ENCODE data around the gene NINJ1.

The NINJ1 gene

DNA sequence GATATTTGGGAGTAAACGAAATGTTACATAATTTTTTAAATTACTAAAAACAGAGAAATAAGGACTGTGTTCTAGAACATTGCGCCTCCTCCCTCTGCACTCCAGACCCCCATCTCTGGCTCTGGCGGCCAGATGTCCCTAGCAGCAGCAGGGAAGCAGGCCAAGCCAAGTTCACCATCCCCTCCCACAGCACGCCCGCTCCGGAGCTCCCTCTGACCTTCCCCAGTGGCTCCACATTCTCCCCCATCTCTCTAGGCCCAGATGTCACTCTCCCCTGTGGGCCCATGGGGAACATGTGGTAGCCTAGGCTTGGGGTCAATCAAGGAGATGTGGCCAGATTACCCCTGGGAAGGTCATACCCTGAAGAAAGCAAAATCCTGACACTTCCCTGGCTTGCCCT lies 43.6 kb upstream of the NINJ1 start:
- Histone ChIP-seq H3K27ac (no peak overlapping the region), H3K4me3 (no peak overlapping the region)
- DNase-seq (ENCODE audit: low spot score), result no peak
- TF ChIP-seq, protein P1, sequence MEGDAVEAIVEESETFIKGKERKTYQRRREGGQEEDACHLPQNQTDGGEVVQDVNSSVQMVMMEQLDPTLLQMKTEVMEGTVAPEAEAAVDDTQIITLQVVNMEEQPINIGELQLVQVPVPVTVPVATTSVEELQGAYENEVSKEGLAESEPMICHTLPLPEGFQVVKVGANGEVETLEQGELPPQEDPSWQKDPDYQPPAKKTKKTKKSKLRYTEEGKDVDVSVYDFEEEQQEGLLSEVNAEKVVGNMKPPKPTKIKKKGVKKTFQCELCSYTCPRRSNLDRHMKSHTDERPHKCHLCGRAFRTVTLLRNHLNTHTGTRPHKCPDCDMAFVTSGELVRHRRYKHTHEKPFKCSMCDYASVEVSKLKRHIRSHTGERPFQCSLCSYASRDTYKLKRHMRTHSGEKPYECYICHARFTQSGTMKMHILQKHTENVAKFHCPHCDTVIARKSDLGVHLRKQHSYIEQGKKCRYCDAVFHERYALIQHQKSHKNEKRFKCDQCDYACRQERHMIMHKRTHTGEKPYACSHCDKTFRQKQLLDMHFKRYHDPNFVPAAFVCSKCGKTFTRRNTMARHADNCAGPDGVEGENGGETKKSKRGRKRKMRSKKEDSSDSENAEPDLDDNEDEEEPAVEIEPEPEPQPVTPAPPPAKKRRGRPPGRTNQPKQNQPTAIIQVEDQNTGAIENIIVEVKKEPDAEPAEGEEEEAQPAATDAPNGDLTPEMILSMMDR (IDR thresholded peaks at IDR 0.05), result no peak

DNA sequence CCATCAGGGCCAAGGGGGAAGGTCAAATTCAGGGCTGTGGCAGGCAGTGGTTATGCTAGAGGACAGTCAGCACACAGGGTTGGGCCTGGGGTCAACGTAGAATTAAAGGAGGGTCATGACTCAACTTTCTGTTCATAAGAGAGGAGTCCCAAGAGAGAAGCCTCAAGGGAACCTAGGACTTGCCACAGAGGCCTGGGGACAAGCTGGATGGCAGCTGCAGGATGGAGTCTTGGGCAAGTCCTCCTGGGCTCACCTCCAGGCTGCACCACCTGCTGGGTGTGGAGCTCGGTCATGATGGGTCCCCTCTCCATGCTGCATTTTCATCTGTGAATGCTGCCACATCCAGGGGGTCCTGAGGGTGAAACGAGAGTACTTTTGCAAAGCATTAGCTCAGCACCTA lies 40.9 kb upstream of the NINJ1 start:
- Histone ChIP-seq H3K4me3 (no peak overlapping the region), H3K27ac (no peak overlapping the region)
- no peak for DNase-seq (ENCODE audit: low spot score)
- TF ChIP-seq, protein P1 (IDR thresholded peaks at IDR 0.05), result no peak

DNA sequence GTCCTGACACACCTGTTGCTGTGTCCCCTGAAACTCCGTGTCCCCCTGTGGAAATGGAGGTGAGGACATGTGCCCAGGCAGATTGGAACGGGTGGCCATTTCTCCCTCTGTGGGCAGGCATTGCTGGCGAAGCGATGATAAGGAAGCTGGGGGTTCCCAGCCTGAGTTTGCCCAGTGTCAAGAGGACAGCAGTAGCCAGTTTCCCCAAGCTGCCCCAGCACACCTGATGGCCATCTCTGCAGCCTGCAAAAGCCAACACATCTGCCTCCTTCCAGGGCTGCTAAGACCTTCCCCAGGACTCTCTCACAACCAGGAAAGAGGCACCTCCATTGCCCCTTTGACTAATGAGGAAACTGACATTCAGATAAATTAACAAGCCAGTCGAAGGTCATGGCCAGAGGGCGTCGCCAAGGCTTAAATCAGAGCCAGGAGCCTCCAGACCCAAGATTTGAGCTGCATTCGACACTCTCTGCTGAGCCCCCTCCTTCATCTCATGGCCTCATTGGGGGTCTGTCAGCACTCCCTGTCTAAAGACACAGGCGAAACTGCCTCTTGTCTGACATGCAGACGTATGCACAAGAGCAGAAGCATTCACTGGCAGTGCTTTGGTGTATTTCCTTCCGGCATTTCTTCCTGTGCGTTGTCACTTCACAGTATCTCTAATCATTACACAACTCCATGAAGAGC lies 39.5 kb upstream of the NINJ1 start:
- TF ChIP-seq, protein P1 (IDR thresholded peaks at IDR 0.05), result no peak
- Histone ChIP-seq H3K27ac (no peak overlapping the region), H3K4me3 (no peak overlapping the region)
- DNase-seq (ENCODE audit: low spot score), result no peak

DNA sequence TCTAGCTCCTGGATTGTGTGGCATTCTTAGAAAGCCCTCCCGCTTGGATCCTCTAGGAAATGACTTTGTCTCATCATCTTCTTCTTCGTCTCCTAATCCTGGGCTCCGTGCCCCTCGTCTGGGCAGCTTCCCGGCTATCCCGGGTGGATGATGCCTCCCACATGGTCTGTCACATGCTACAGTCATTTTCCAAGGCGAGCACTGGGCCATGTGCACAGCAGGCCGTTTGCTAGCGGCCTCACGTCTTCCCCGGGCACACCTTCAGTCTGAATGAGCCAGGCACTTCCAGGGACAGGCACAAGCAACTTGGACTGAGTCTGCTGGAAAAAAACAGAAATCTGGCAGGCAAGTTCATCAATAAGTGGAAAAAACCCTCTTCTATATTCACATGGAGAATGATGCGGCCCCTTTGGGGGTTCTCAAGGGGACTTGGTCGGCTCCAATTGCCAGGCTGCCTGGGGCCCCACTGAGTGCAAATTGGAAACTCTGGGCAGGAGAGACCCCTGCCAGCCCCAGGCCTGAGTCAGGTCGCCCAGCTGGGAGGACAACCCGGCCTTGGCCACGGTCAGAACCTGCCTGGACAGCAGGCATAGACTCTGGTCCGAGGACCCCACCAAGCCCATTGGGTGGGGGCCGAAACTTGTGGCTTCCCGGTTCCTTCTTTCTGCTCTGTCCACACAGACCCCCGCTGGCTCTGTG lies 38.8 kb upstream of the NINJ1 start:
- TF ChIP-seq, protein P1 (IDR thresholded peaks at IDR 0.05), result no peak
- Histone ChIP-seq H3K4me3 (no peak overlapping the region), H3K27ac (no peak overlapping the region)

DNA sequence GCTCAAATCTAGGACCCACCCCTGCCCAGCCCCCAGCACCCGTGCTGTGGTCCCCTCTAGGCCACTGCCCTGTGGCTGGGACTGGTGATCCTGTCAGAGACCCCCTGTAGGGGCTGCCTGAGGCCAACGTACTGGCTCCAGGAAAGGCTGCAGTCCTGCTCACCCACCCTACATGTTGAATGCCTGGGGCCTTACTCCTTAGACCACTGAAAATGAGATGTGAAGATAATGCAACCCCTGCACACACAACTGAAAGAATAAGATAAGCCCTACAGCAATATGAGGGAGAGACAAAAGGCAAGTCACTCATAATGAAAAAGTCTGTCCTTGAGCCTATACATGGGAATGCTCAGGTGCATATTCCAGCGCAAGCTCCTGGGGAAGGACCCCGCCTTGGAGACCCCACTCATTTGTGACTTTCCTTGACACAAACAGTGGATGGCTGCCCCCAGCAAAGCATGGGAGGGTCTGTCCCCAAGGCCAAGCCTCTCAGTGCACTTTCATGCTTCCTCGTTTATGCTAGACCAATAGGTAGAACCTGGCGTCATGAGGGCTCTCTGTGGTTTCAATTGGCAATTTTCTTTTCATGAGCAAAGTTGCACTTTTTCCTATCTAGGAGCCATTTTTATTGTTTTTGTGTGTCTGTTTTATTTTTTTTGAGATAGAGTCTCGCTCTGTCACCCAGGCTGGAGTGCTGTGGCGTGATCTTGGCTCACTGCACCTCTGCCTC lies 37.4 kb upstream of the NINJ1 start:
- H3K4me3 ChIP-seq, result no peak overlapping the region
- TF ChIP-seq, protein P1 (IDR thresholded peaks at IDR 0.05), result no peak
- no peak for DNase-seq (ENCODE audit: low spot score)
- H3K27ac ChIP-seq, result no peak overlapping the region

More for the DNA sequence above, 38.8 kb upstream of the NINJ1 start:
- no peak for DNase-seq (ENCODE audit: low spot score)

DNA sequence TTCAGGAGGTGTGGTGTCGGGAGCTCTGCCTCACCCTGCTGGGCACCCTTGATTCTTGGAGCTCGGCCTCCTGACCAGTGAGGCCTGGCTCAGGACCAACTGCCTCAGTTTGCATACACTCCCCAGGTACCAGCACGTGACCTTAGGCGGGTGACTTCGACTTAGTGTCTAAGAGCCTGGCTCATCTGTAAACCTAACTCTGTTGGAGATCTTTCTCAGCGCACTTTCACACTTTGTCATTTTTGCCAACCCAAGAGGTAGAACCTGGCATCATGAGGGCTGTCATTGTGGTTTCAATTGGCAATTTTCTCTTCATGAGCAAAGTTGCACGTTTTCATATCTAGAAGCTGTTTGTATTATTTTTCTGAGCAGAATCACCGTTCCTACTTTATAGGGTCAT lies 36.5 kb upstream of the NINJ1 start:
- no peak overlapping the region for H3K27ac ChIP-seq
- TF ChIP-seq, protein P1 (IDR thresholded peaks at IDR 0.05), result no peak
- no peak for DNase-seq (ENCODE audit: low spot score)
- H3K4me3 ChIP-seq, result no peak overlapping the region

All from coronary artery (tissue), 2 donors.